ENCODE data around the gene ANOS1.

- TF ChIP-seq, protein P1, sequence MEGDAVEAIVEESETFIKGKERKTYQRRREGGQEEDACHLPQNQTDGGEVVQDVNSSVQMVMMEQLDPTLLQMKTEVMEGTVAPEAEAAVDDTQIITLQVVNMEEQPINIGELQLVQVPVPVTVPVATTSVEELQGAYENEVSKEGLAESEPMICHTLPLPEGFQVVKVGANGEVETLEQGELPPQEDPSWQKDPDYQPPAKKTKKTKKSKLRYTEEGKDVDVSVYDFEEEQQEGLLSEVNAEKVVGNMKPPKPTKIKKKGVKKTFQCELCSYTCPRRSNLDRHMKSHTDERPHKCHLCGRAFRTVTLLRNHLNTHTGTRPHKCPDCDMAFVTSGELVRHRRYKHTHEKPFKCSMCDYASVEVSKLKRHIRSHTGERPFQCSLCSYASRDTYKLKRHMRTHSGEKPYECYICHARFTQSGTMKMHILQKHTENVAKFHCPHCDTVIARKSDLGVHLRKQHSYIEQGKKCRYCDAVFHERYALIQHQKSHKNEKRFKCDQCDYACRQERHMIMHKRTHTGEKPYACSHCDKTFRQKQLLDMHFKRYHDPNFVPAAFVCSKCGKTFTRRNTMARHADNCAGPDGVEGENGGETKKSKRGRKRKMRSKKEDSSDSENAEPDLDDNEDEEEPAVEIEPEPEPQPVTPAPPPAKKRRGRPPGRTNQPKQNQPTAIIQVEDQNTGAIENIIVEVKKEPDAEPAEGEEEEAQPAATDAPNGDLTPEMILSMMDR (IDR thresholded peaks at IDR 0.05; ENCODE audit: low read length): no peak
- TF ChIP-seq EZH2phosphoT487 (IDR thresholded peaks at IDR 0.05; ENCODE audit: low read length): no peak
- no peak for TF ChIP-seq EZH2 (optimal IDR thresholded peaks at IDR 0.05; ENCODE audit: low read depth, low read length)
These were observed 127.8 kb downstream of the ANOS1 start for GRCh38 chrX:8604131-8604530.
